WTC11 (cell line): Measurements from ENCODE around the gene NAT16. TPM values are rescaled to one million over a fixed set of nuclear protein-coding genes. Genes with fewer than 3 reads are reported as not detected.
"Not testable (repeated sequence)": the region's sequence is repeated elsewhere in the genome, so short reads cannot be mapped to it uniquely, and the experiment has no call there.

ENCODE experiments used
- ATAC-seq: fragments of 200-7000 bp; cut with Tn5 transposase; 2 replicates; pipeline ENCODE4 v1.10.0; 2021; ENCODE audit warnings: mild to moderate bottlenecking, moderate library complexity
- CTCF ChIA-PET: fragments of 300-600 bp; sonication (Branson Sonifier 250); formaldehyde crosslinking; loops from one replicate; lab custom pipeline; 2021; ENCODE audit warnings: antibody characterized with exemption; lab: Charles Lee
- POLR2A ChIA-PET: fragments of 350-600 bp; sonication (Branson Sonifier 250); formaldehyde crosslinking; loops from one replicate; lab custom pipeline; 2021; ENCODE audit warnings: antibody characterized with exemption; lab: Charles Lee
- DNase-seq: peaks from one replicate; pipeline ENCODE4 v3.0.0; 2021; ENCODE audit warnings: low spot score
- H3K27ac Mint-ChIP-seq: 2 replicates; pipeline ENCODE4 v1.8.0; 2021; ENCODE audit warnings: mixed read lengths
- H3K27me3 Mint-ChIP-seq: 2 replicates; pipeline ENCODE4 v1.8.0; 2021; ENCODE audit warnings: low read depth, mild to moderate bottlenecking, moderate library complexity, mixed read lengths
- H3K36me3 Mint-ChIP-seq: 2 replicates; pipeline ENCODE4 v1.8.0; 2021; ENCODE audit warnings: mixed read lengths
- H3K4me1 Mint-ChIP-seq: 2 replicates; pipeline ENCODE4 v1.8.0; 2022; ENCODE audit warnings: mixed read lengths
- H3K4me3 Mint-ChIP-seq: 2 replicates; pipeline ENCODE4 v1.8.0; 2021; ENCODE audit warnings: mild to moderate bottlenecking, moderate library complexity, mixed read lengths
- H3K9me3 Mint-ChIP-seq: 2 replicates; pipeline ENCODE4 v1.8.0; 2021; ENCODE audit warnings: mixed read lengths
- GABPB1 ChIP-seq: sonication (generic); formaldehyde crosslinking; IDR thresholded peaks from 2 replicates; pipeline ENCODE4 v1.8.1; 2023; ENCODE audit warnings: mild to moderate bottlenecking, missing genetic modification reagents
- IRF2 ChIP-seq: sonication (generic); formaldehyde crosslinking; IDR thresholded peaks from 2 replicates; pipeline ENCODE4 v1.8.0; 2022; ENCODE audit warnings: low read depth, missing genetic modification reagents, borderline replicate concordance
- SP1 ChIP-seq: sonication (generic); formaldehyde crosslinking; conservative IDR thresholded peaks from 2 replicates; pipeline ENCODE4 v1.8.1; 2022; ENCODE audit warnings: missing genetic modification reagents
- TEAD1 ChIP-seq: sonication (generic); formaldehyde crosslinking; IDR thresholded peaks from 2 replicates; pipeline ENCODE4 v1.8.0; 2022; ENCODE audit warnings: mild to moderate bottlenecking, missing genetic modification reagents
- TEAD4 ChIP-seq: sonication (generic); formaldehyde crosslinking; IDR thresholded peaks from 2 replicates; pipeline ENCODE4 v1.8.0; 2022; ENCODE audit warnings: mild to moderate bottlenecking, missing genetic modification reagents
- ZNF263 ChIP-seq: sonication (generic); formaldehyde crosslinking; IDR thresholded peaks from 2 replicates; pipeline ENCODE4 v1.8.1; 2022; ENCODE audit warnings: low read depth, mild to moderate bottlenecking, moderate library complexity, missing genetic modification reagents
- ZNF423 ChIP-seq: fragments of 250-450 bp; sonication (Bioruptor Pico); IDR thresholded peaks from 2 replicates; pipeline ENCODE4 v2.1.2; 2022; ENCODE audit warnings: mild to moderate bottlenecking, moderate library complexity
- ZNF512 ChIP-seq: sonication (generic); formaldehyde crosslinking; IDR thresholded peaks from 2 replicates; pipeline ENCODE4 v1.8.1; 2022; ENCODE audit warnings: missing genetic modification reagents, borderline replicate concordance
- microRNA-seq: library from miRNA; unstranded; fragments of <30 nt; microRNA quantifications from one replicate; pipeline ENCODE4 v1.2.0, GENCODE V29; 2022; ENCODE audit warnings: borderline number of aligned reads
- total RNA-seq: library from RNA; stranded (reverse); gene quantifications from 3 replicates; pipeline ENCODE4 v1.2.3, GENCODE V29; 2021

NAT16 gene
- total RNA-seq, 1 experiment from 2014 or later: 0.39 TPM

GRCh38 chr7:101121991-101122932 is 57.8 kb downstream of the NAT16 start:
- no peak overlapping the region; the same call in 1 of the 2 replicates for H3K4me3 Mint-ChIP-seq
- peaks cover 5% of the 10 kb centered on the region for H3K36me3 Mint-ChIP-seq
- H3K27ac Mint-ChIP-seq: peak overlapping the region; percentile 75
- CTCF ChIA-PET: interaction anchor here (0.6 to 2.4 kb wide), 7 partner anchors 10 to 397 kb away, joined by 3 to 12 read pairs (median 6); no protein-coding TSS in a partner anchor
- H3K4me1 Mint-ChIP-seq: peaks cover 40% of the 10 kb centered on the region
- POLR2A ChIA-PET: interaction anchor here (0.7 to 0.8 kb wide), 2 partner anchors 37 to 52 kb away, joined by 3 read pairs; partner anchors contain the start of gene TRIM56
- peaks cover 7% of the 10 kb centered on the region for H3K9me3 Mint-ChIP-seq
- TF ChIP-seq TEAD1 (CRISPR knock-in tag) (peak; percentile 36; the same call in 1 of the 2 replicates), GABPB1 (CRISPR knock-in tag) (peak; percentile 96), SP1 (CRISPR knock-in tag) (0 out of 2 replicates have a peak, but pooled peaks have one; percentile 12), ZNF263 (CRISPR knock-in tag) (no peak), IRF2 (CRISPR knock-in tag) (no peak), ZNF423 (CRISPR knock-in tag) (peak; percentile 41; the same call in 1 of the 2 replicates), ZNF512 (no peak), TEAD4 (peak; percentile 80; the same call in 1 of the 2 replicates)
- peak; percentile 68 for ATAC-seq
- DNase-seq: peak; percentile 48
- H3K27me3 Mint-ChIP-seq: peaks cover 9% of the 10 kb centered on the region

GRCh38 chr7:101121631-101121990 is 58.5 kb downstream of the NAT16 start:
- not testable (repeated sequence) for H3K36me3 Mint-ChIP-seq, H3K4me3 Mint-ChIP-seq, H3K27me3 Mint-ChIP-seq, DNase-seq, H3K9me3 Mint-ChIP-seq, ATAC-seq
- Mint-ChIP-seq H3K4me1 (peaks cover 34% of the 10 kb centered on the region), H3K27ac (peak overlapping the region; percentile 75; the same call in 1 of the 2 replicates)
- ChIA-PET POLR2A (interaction anchor here (0.7 kb wide), 1 partner anchor 73 kb away, joined by 3 read pairs; no protein-coding TSS in a partner anchor), CTCF (interaction anchor here (1.6 to 2.4 kb wide), 3 partner anchors 22 to 71 kb away, joined by 7 to 12 read pairs (median 8); no protein-coding TSS in a partner anchor)

Small RNA genes within 50 kb of the gene (microRNA-seq; reads per million reads assigned to microRNA genes)
- not detected for gene MIR4653

Other genes with a start within 250 kb of the NAT16 start
- 50.6 to 74.8 TPM (median 67.2 TPM) in 3 replicates for gene MUC3A, start 230.8 kb downstream of the NAT16 start, total RNA-seq
- 5.7 to 6.5 TPM (median 5.8 TPM) in 3 replicates for gene MUC12, start 210.7 kb downstream of the NAT16 start, total RNA-seq
- not detected in 3 replicates for gene MUC17, start 160.2 kb downstream of the NAT16 start, total RNA-seq
- 23.1 to 24.2 TPM (median 23.4 TPM) in 3 replicates for gene TRIM56, start 94.8 kb downstream of the NAT16 start, total RNA-seq
- gene SERPINE1, start 53.2 kb downstream of the NAT16 start, total RNA-seq: 1.1 to 2.6 TPM (median 2.2 TPM) in 3 replicates
- gene AP1S1, start 25.8 kb downstream of the NAT16 start, total RNA-seq: 60.7 to 80.0 TPM (median 78.2 TPM) in 3 replicates
- gene VGF, start 14.7 kb downstream of the NAT16 start, total RNA-seq: 5.2 to 6.4 TPM (median 5.6 TPM) in 3 replicates
- 0.81 to 0.92 TPM (median 0.82 TPM) in 3 replicates for gene MOGAT3, start 20.7 kb upstream of the NAT16 start, total RNA-seq
- gene PLOD3, start 37.3 kb upstream of the NAT16 start, total RNA-seq: 45.3 to 48.3 TPM (median 48.1 TPM) in 3 replicates
- 61.9 to 63.9 TPM (median 62.8 TPM) in 3 replicates for gene ZNHIT1, start 37.9 kb upstream of the NAT16 start, total RNA-seq
- gene CLDN15, start 57.5 kb upstream of the NAT16 start, total RNA-seq: 5.9 to 6.9 TPM (median 6.5 TPM) in 3 replicates
- 121 to 123 TPM (median 122 TPM) in 3 replicates for gene FIS1, start 64.8 kb upstream of the NAT16 start, total RNA-seq
- gene IFT22, start 141.5 kb upstream of the NAT16 start, total RNA-seq: 13.7 to 16.6 TPM (median 15.5 TPM) in 3 replicates
- gene COL26A1, start 182.6 kb upstream of the NAT16 start, total RNA-seq: 64.4 to 70.9 TPM (median 67.0 TPM) in 3 replicates